ENCODE measurements around the gene RPP21. TPM values are rescaled to one million over a fixed set of nuclear protein-coding genes. Genes with fewer than 3 reads are reported as not detected.

RPP21 gene
- total RNA-seq, 1 donor from 2014 or later = 152 TPM

- H3K27me3 ChIP-seq = no peaks in the 10 kb centered on the region
- peaks cover 57% of the 10 kb centered on the region for H3K4me1 ChIP-seq
- peak overlapping the region; percentile 71 to 91 for H3K4me3 ChIP-seq
- TF ChIP-seq POLR2AphosphoS5 (IDR thresholded peaks at IDR 0.05; ENCODE audit: insufficient read depth in 1 of 2, low read depth in 1 of 2) = no peak
- TF ChIP-seq POLR2A (IDR thresholded peaks at IDR 0.05) = no peak
- TF ChIP-seq CTCF (IDR thresholded peaks at IDR 0.05) = no peak
- H3K36me3 ChIP-seq = peaks cover 0 to 11% of the 10 kb centered on the region in 2 donors
- intact Hi-C loops (cut with DNase I) = no loop called here
- peak overlapping the region; percentile 90 for H3K27ac ChIP-seq
- no peaks in the 10 kb centered on the region for H3K9me3 ChIP-seq
- no peak for DNase-seq (ENCODE audit: extremely low spot score in 2 of 2)
These were observed 19.6 kb upstream of the RPP21 start for GRCh38 chr6:30325150-30325872.

GRCh38 chr6:30325873-30326525, 19.0 kb upstream of the RPP21 start:
- Histone ChIP-seq H3K4me3 (peak overlapping the region; percentile 71 to 91), H3K27me3 (no peaks in the 10 kb centered on the region), H3K27ac (peak overlapping the region; percentile 90), H3K9me3 (no peaks in the 10 kb centered on the region), H3K36me3 (peaks cover 0 to 17% of the 10 kb centered on the region in 2 donors), H3K4me1 (peaks cover 57% of the 10 kb centered on the region)
- intact Hi-C loops (cut with DNase I) = no loop called here
- DNase-seq (ENCODE audit: extremely low spot score in 2 of 2) = no peak
- TF ChIP-seq CTCF (IDR thresholded peaks at IDR 0.05) = no peak
- no peak for TF ChIP-seq POLR2AphosphoS5 (IDR thresholded peaks at IDR 0.05; ENCODE audit: insufficient read depth in 1 of 2, low read depth in 1 of 2)
- no peak for TF ChIP-seq POLR2A (IDR thresholded peaks at IDR 0.05)

- H3K27me3 ChIP-seq = no peaks in the 10 kb centered on the region
- H3K27ac ChIP-seq = peak within 1 kb of the TSS; percentile 90
- peaks cover 52% of the 10 kb centered on the region for H3K4me1 ChIP-seq
- H3K9me3 ChIP-seq = no peaks in the 10 kb centered on the region
- intact Hi-C loops (cut with DNase I) = no loop called here
- peak in 1 of 2 donors; percentile 91 for DNase-seq (ENCODE audit: extremely low spot score in 2 of 2)
- peak within 1 kb of the TSS; percentile 71 to 91 for H3K4me3 ChIP-seq
- peaks cover 0 to 24% of the 10 kb centered on the region in 2 donors for H3K36me3 ChIP-seq
- TF ChIP-seq POLR2AphosphoS5 (IDR thresholded peaks at IDR 0.05; ENCODE audit: insufficient read depth in 1 of 2, low read depth in 1 of 2) (peak; percentile 70 to 93), CTCF (IDR thresholded peaks at IDR 0.05) (no peak), POLR2A (IDR thresholded peaks at IDR 0.05) (peak in 1 of 2 donors; percentile 62)
These were observed 18.3 kb upstream of the RPP21 start, which contains the start of gene TRIM39 for GRCh38 chr6:30326526-30327231. Gene TRIM39 (plus strand): TSS chr6:30326927. CDS start chr6:30329318, 2,391 bp downstream.

- Histone ChIP-seq H3K4me1 (peaks cover 46% of the 10 kb centered on the region), H3K4me3 (peak overlapping the region; percentile 71 to 91), H3K36me3 (peaks cover 0 to 30% of the 10 kb centered on the region in 2 donors), H3K27me3 (no peaks in the 10 kb centered on the region), H3K27ac (peak overlapping the region; percentile 90), H3K9me3 (no peaks in the 10 kb centered on the region)
- intact Hi-C loops (cut with DNase I) = no loop called here
- DNase-seq (ENCODE audit: extremely low spot score in 2 of 2) = no peak
- no peak for TF ChIP-seq POLR2AphosphoS5 (IDR thresholded peaks at IDR 0.05; ENCODE audit: insufficient read depth in 1 of 2, low read depth in 1 of 2)
- TF ChIP-seq CTCF (IDR thresholded peaks at IDR 0.05) = no peak
- TF ChIP-seq POLR2A (IDR thresholded peaks at IDR 0.05) = no peak
These were observed 17.7 kb upstream of the RPP21 start for GRCh38 chr6:30327232-30327746.
